Mesenchymal stem cell (in vitro differentiated cells and primary cell): ENCODE measurements around the gene MYL5.

Experiments used
- DNase-seq: peaks from one replicate; pipeline ENCODE4 v3.0.0-alpha.2; 2013
- H2AFZ ChIP-seq: one replicate; pipeline ENCODE4 v1.6.1; 2013; ENCODE audit warnings: low read depth, mild to moderate bottlenecking, control low read depth, inconsistent platforms, low read length, moderate library complexity
- H2AK5ac ChIP-seq: 2 replicates; pipeline ENCODE4 v1.6.1; 2013; ENCODE audit warnings: low read length, moderate library complexity, mild to moderate bottlenecking, inconsistent platforms; ENCODE audit not compliant: severe bottlenecking
- H2BK120ac ChIP-seq: one replicate; pipeline ENCODE4 v1.6.1; 2013; ENCODE audit warnings: low read depth, mild to moderate bottlenecking, inconsistent platforms, low read length, moderate library complexity
- H2BK12ac ChIP-seq, 2 experiments: one replicate each; pipeline ENCODE4 v1.6.1; 2013; ENCODE audit warnings: inconsistent platforms in 2 of 2, low read length in 2 of 2, mild to moderate bottlenecking in 2 of 2, moderate library complexity in 2 of 2, control low read depth in 1 of 2
- H2BK15ac ChIP-seq: one replicate; pipeline ENCODE4 v1.6.1; 2013; ENCODE audit warnings: mild to moderate bottlenecking, low read depth, inconsistent platforms; ENCODE audit not compliant: poor library complexity, severe bottlenecking
- H2BK5ac ChIP-seq: 2 replicates; pipeline ENCODE4 v1.6.1; 2013; ENCODE audit warnings: low read depth, mild to moderate bottlenecking, low read length, control low read depth, inconsistent platforms; ENCODE audit not compliant: poor library complexity, severe bottlenecking
- H3K14ac ChIP-seq, 2 experiments: one replicate each; pipeline ENCODE4 v1.6.1; 2013; ENCODE audit warnings: inconsistent platforms in 2 of 2, low read length in 2 of 2, control low read depth in 1 of 2, mild to moderate bottlenecking in 1 of 2, moderate library complexity in 1 of 2
- H3K18ac ChIP-seq, 2 experiments: one replicate each; pipeline ENCODE4 v1.6.1; 2013; ENCODE audit warnings: inconsistent platforms in 2 of 2, low read length in 2 of 2, control low read depth in 1 of 2, low read depth in 1 of 2, mild to moderate bottlenecking in 1 of 2
- H3K23ac ChIP-seq, 2 experiments: one replicate each; pipeline ENCODE4 v1.6.1; 2013; ENCODE audit warnings: inconsistent platforms in 2 of 2, low read length in 2 of 2, mild to moderate bottlenecking in 2 of 2, moderate library complexity in 2 of 2, control low read depth in 1 of 2
- H3K27ac ChIP-seq: 2 replicates; pipeline ENCODE4 v1.5.1; 2013; ENCODE audit warnings: mild to moderate bottlenecking, moderate library complexity, low read length, control low read depth, inconsistent platforms; ENCODE audit not compliant: poor library complexity, severe bottlenecking
- H3K27me3 ChIP-seq, 2 experiments: 2 replicates each; pipeline versions ENCODE4 v1.6.1 to v1.7.0; 2013; ENCODE audit warnings: low read length in 2 of 2, mild to moderate bottlenecking in 2 of 2, moderate library complexity in 2 of 2, control low read depth in 1 of 2, inconsistent platforms in 1 of 2; ENCODE audit not compliant: control insufficient read depth in 1 of 2, insufficient read depth in 1 of 2
- H3K36me3 ChIP-seq, 2 experiments: 2 replicates each; pipeline versions ENCODE4 v1.6.1 to v1.7.0; 2013; ENCODE audit warnings: low read length in 2 of 2, control low read depth in 1 of 2, inconsistent platforms in 1 of 2, low read depth in 1 of 2, mild to moderate bottlenecking in 1 of 2; ENCODE audit not compliant: insufficient read depth in 2 of 2, control insufficient read depth in 1 of 2
- H3K4ac ChIP-seq, 2 experiments: one replicate each; pipeline ENCODE4 v1.6.1; 2013; ENCODE audit warnings: inconsistent platforms in 2 of 2, low read length in 2 of 2, mild to moderate bottlenecking in 2 of 2, moderate library complexity in 2 of 2, control low read depth in 1 of 2, low read depth in 1 of 2
- H3K4me1 ChIP-seq: 2 replicates; pipeline ENCODE4 v1.6.1; 2013; ENCODE audit warnings: low read depth, low read length, control low read depth; ENCODE audit not compliant: control insufficient read depth, insufficient read depth
- H3K4me2 ChIP-seq: 2 replicates; pipeline ENCODE4 v1.6.1; 2013; ENCODE audit warnings: low read length, mild to moderate bottlenecking, inconsistent platforms; ENCODE audit not compliant: poor library complexity, severe bottlenecking
- H3K4me3 ChIP-seq, 2 experiments: 2 replicates each; pipeline versions ENCODE4 v1.5.1 to v1.7.0; 2013; ENCODE audit warnings: low read length in 2 of 2, mild to moderate bottlenecking in 2 of 2, control low read depth in 1 of 2, low read depth in 1 of 2; ENCODE audit not compliant: insufficient read depth in 1 of 2
- H3K79me1 ChIP-seq: replicated peaks from 2 replicates; pipeline ENCODE4 v1.6.1; 2013; ENCODE audit warnings: mild to moderate bottlenecking, control low read depth, low read length, inconsistent platforms; ENCODE audit not compliant: poor library complexity, severe bottlenecking
- H3K9ac ChIP-seq: 2 replicates; pipeline ENCODE4 v1.7.0; 2013; ENCODE audit warnings: mild to moderate bottlenecking, low read length, moderate library complexity
- H3K9me3 ChIP-seq: 2 replicates; pipeline ENCODE4 v1.7.0; 2013; ENCODE audit warnings: mild to moderate bottlenecking, low read length; ENCODE audit not compliant: control insufficient read depth
- H4K8ac ChIP-seq: one replicate; pipeline ENCODE4 v1.6.1; 2013; ENCODE audit warnings: inconsistent platforms, mild to moderate bottlenecking, low read length, moderate library complexity
- H4K91ac ChIP-seq: one replicate; pipeline ENCODE4 v1.6.1; 2013; ENCODE audit warnings: mild to moderate bottlenecking, low read length, inconsistent platforms
- WGBS: methylation state at CpG from one replicate; pipeline ENCODE4 v1.1.7; 2013; ENCODE audit warnings: mixed read lengths; 5-methylcytosine and 5-hydroxymethylcytosine counted together

MYL5 gene

DNA sequence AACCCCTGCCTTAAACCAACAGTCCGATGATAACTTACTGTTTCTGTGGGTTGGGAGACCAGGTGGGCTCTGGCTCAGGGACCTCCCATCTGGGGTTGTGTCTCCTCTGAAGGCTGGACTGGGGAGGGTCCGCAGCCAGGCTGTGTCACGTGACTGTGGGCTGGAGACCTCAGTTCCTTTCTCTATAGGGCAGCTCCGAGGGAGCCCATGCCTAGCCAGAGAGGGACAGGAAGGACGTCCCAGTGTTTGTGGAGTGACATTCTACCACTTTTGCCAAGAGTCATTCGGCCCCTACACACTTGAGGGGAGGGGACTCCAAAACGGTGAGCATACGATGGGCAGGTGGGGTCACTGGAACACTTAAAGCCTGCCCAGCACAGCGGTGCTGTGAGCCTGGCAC is 35.8 kb downstream of the MYL5 start:
- H3K27ac ChIP-seq, result no peak overlapping the region
- no peak overlapping the region for H4K8ac ChIP-seq
- DNase-seq, result no peak
- no peaks in the 10 kb centered on the region for H3K9me3 ChIP-seq
- H3K4me1 ChIP-seq, result peaks cover 45% of the 10 kb centered on the region
- H3K79me1 ChIP-seq, result peaks cover under 1% of the 10 kb centered on the region
- H2BK12ac ChIP-seq, result no peak overlapping the region
- no peak overlapping the region for H3K23ac ChIP-seq
- H3K14ac ChIP-seq, result no peak overlapping the region
- no peak overlapping the region for H3K9ac ChIP-seq
- peaks cover 11 to 37% of the 10 kb centered on the region in 2 experiments for H3K36me3 ChIP-seq
- no peak overlapping the region for H2AK5ac ChIP-seq
- no peak overlapping the region for H2AFZ ChIP-seq
- no peak overlapping the region for H3K4ac ChIP-seq
- H2BK15ac ChIP-seq, result no peak overlapping the region
- no peak overlapping the region for H2BK5ac ChIP-seq
- no peaks in the 10 kb centered on the region for H3K27me3 ChIP-seq
- no peak overlapping the region for H2BK120ac ChIP-seq
- H4K91ac ChIP-seq, result no peak overlapping the region
- H3K18ac ChIP-seq, result no peak overlapping the region
- WGBS, result 93% methylated on average over 9 of the region's 9 CpGs
- H3K4me2 ChIP-seq, result no peak overlapping the region
- H3K4me3 ChIP-seq, result peak overlapping the region in 1 of 2 experiments; percentile 4

DNA sequence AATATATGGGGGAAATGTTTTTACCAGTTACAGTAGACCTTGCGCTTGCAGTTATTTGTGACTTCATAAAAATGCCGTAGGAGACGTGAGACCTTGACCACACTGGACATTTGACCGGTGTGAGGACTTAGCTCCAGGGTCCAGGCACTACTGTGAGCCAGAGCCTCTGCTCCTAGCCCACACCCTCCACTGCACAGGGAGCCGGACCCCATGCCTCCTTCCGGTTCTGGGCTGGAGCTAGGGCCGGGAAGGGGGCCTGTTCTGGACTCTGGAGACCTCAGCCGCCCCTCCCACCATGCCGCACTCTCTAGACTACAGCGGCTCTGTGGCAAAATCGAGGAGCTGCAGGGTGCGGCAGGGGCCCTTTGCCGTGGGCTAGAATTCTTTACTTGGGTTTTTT is 36.6 kb downstream of the MYL5 start:
- H4K8ac ChIP-seq, result no peak overlapping the region
- H3K4me3 ChIP-seq, result no peak overlapping the region
- DNase-seq, result no peak
- H3K36me3 ChIP-seq, result peaks cover 11 to 37% of the 10 kb centered on the region in 2 experiments
- H3K4ac ChIP-seq, result no peak overlapping the region
- no peak overlapping the region for H2AFZ ChIP-seq
- peaks cover 42% of the 10 kb centered on the region for H3K4me1 ChIP-seq
- no peak overlapping the region for H3K27ac ChIP-seq
- H3K79me1 ChIP-seq, result no peaks in the 10 kb centered on the region
- H2BK120ac ChIP-seq, result no peak overlapping the region
- no peak overlapping the region for H2AK5ac ChIP-seq
- no peak overlapping the region for H3K14ac ChIP-seq
- no peak overlapping the region for H2BK15ac ChIP-seq
- H4K91ac ChIP-seq, result no peak overlapping the region
- H3K23ac ChIP-seq, result peak overlapping the region in 1 of 2 experiments; percentile 77
- no peaks in the 10 kb centered on the region for H3K9me3 ChIP-seq
- no peak overlapping the region for H2BK12ac ChIP-seq
- 92% methylated on average over 13 of the region's 13 CpGs for WGBS
- H2BK5ac ChIP-seq, result no peak overlapping the region
- no peak overlapping the region for H3K9ac ChIP-seq
- no peaks in the 10 kb centered on the region for H3K27me3 ChIP-seq
- H3K18ac ChIP-seq, result no peak overlapping the region
- H3K4me2 ChIP-seq, result no peak overlapping the region

DNA sequence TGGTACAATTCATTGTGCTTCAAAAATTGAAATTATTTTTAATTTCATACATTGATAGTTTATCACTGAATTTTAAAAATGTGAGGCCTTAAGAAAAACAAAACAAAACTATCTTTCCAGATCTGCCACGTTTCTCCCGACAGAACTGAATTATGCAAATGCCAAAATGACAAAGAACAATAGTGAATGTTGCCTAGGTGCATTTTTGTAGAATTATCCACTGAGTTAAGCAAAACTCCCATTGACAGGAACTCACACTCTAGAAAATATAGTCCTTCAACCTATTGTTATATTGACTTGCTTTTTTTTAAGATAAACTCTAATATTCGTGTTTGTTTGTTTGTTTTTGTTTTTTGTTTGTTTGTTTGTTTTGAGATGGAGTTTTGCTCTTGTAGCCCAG is 37.8 kb downstream of the MYL5 start:
- Histone ChIP-seq H3K4me3 (no peak overlapping the region), H4K8ac (no peak overlapping the region), H3K36me3 (peaks cover 11 to 37% of the 10 kb centered on the region in 2 experiments), H3K27me3 (no peaks in the 10 kb centered on the region), H2BK120ac (no peak overlapping the region), H2BK15ac (no peak overlapping the region), H3K9me3 (no peaks in the 10 kb centered on the region), H2AFZ (no peak overlapping the region), H3K23ac (no peak overlapping the region), H4K91ac (no peak overlapping the region), H3K79me1 (no peaks in the 10 kb centered on the region), H3K27ac (no peak overlapping the region), H3K18ac (no peak overlapping the region), H3K4me2 (no peak overlapping the region), H3K9ac (no peak overlapping the region), H3K4me1 (peaks cover 37% of the 10 kb centered on the region), H3K14ac (no peak overlapping the region), H3K4ac (no peak overlapping the region), H2AK5ac (no peak overlapping the region), H2BK12ac (no peak overlapping the region), H2BK5ac (no peak overlapping the region)
- WGBS, result 83% methylated on average over 1 of the region's 3 CpGs
- DNase-seq, result no peak

DNA sequence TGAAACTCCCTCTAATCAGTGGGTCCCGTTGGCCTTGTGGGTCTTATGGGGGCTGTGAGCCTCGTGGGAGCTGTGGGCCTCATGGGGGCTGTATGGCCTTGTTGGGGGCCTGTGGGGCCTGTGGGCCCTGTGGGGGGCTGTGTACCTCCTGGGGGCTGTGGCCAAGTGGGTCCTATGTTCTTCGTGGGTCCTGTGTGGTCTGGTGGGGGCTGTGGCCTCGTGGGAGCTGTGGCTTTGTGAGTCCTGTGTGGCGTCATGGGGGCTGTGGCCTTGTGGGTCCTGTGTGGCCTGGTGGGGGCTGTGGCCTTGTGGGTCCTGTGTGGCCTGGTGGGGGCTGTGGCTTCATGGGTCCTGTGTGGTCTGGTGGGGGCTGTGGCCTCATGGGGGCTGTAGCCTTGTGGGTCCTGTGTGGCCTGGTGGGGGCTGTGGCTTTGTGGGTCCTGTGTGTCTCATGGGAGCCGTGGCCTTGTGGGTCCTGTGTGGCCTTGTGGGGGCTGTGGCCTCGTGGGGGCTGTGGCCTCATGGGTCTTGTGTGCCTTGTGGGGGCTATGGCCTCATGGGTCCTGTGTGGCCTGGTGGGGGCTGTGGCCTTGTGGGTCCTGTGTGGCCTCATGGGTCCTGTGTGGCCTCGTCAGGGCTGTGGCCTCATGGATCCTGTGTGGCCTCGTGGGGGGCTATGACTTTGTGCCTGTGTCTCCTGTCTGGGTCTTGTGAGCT is 38.7 kb downstream of the MYL5 start:
- Histone ChIP-seq H3K4me3 (no peak overlapping the region), H3K9me3 (no peaks in the 10 kb centered on the region), H3K9ac (no peak overlapping the region), H3K79me1 (no peaks in the 10 kb centered on the region), H3K4me1 (peaks cover 35% of the 10 kb centered on the region), H3K23ac (no peak overlapping the region), H2BK12ac (no peak overlapping the region), H2BK5ac (no peak overlapping the region), H3K36me3 (peaks cover 11 to 44% of the 10 kb centered on the region in 2 experiments), H3K27ac (no peak overlapping the region), H3K4ac (no peak overlapping the region), H4K91ac (no peak overlapping the region), H4K8ac (peak overlapping the region; percentile 73), H3K18ac (no peak overlapping the region), H2AFZ (no peak overlapping the region), H2BK120ac (no peak overlapping the region), H3K4me2 (no peak overlapping the region), H2AK5ac (no peak overlapping the region), H3K14ac (no peak overlapping the region), H3K27me3 (no peaks in the 10 kb centered on the region), H2BK15ac (no peak overlapping the region)
- DNase-seq, result no peak
- WGBS, result 97% methylated on average over 9 of the region's 9 CpGs
